SU-DHL-6 (cell line): ENCODE measurements around the gene TTC23.

ENCODE experiments used
- H2AFZ ChIP-seq: fragments of 200-600 bp; sonication (generic); 2 replicates; pipeline ENCODE4 v1.6.1; 2014; ENCODE audit warnings: low read depth, mild to moderate bottlenecking, moderate library complexity, mixed read lengths, antibody characterized with exemption, low read length; ENCODE audit not compliant: severe bottlenecking
- H3F3A ChIP-seq: fragments of 200-600 bp; shearing (Covaris generic); 2 replicates; pipeline ENCODE4 v1.6.0; 2016; ENCODE audit warnings: antibody characterized with exemption, mild to moderate bottlenecking; ENCODE audit not compliant: insufficient read depth
- H3K27ac ChIP-seq: fragments of 200-600 bp; sonication (generic); 2 replicates; pipeline ENCODE4 v1.5.1; 2016; ENCODE audit warnings: low read depth, mild to moderate bottlenecking, low read length, moderate library complexity, mixed read lengths
- H3K27me3 ChIP-seq: fragments of 200-600 bp; sonication (generic), shearing (Covaris generic); 2 replicates; pipeline ENCODE4 v1.6.0; 2014; ENCODE audit warnings: mild to moderate bottlenecking, low read length
- H3K36me3 ChIP-seq: fragments of 200-600 bp; sonication (generic); 2 replicates; pipeline ENCODE4 v1.6.1; 2014; ENCODE audit warnings: mild to moderate bottlenecking, low read length, mixed read lengths
- H3K4me2 ChIP-seq: fragments of 300-600, 200-600 bp; shearing (Covaris generic), sonication (generic); 2 replicates; pipeline ENCODE4 v1.6.0; 2014; ENCODE audit warnings: low read length, low read depth, mild to moderate bottlenecking; ENCODE audit not compliant: poor library complexity, severe bottlenecking
- H3K4me3 ChIP-seq: fragments of 200-600 bp; sonication (generic); 2 replicates; pipeline ENCODE4 v1.5.1; 2014; ENCODE audit warnings: antibody characterized with exemption, low read length, mild to moderate bottlenecking, mixed read lengths; ENCODE audit not compliant: insufficient read depth, poor library complexity, severe bottlenecking
- H3K79me2 ChIP-seq: fragments of 200-600 bp; sonication (generic); 2 replicates; pipeline ENCODE4 v1.6.1; 2014; ENCODE audit warnings: mild to moderate bottlenecking, low read length, moderate library complexity; ENCODE audit not compliant: insufficient read depth
- H3K9ac ChIP-seq: fragments of 200-600 bp; sonication (generic); 2 replicates; pipeline ENCODE4 v1.7.0; 2014; ENCODE audit warnings: mild to moderate bottlenecking, low read length
- H3K9me2 ChIP-seq: fragments of 200-600 bp; sonication (generic); replicated peaks from 2 replicates; pipeline ENCODE4 v1.6.1; 2014; ENCODE audit warnings: low read length; ENCODE audit not compliant: insufficient read depth
- H3K9me3 ChIP-seq: fragments of 200-600 bp; sonication (generic); 2 replicates; pipeline ENCODE4 v1.6.1; 2014; ENCODE audit warnings: low read length, mixed read lengths; ENCODE audit not compliant: insufficient read depth
- H4K20me1 ChIP-seq: fragments of 200-600 bp; sonication (generic); 2 replicates; pipeline ENCODE4 v1.6.1; 2014; ENCODE audit warnings: low read depth, mild to moderate bottlenecking, antibody characterized with exemption, low read length, moderate library complexity, mixed read lengths
- CTCF ChIP-seq: fragments of 200-600 bp; sonication (generic); IDR thresholded peaks from one replicate; pipeline ENCODE4 v1.5.1; 2017; ENCODE audit warnings: antibody characterized with exemption, mild to moderate bottlenecking, low read length, moderate library complexity; ENCODE audit not compliant: insufficient read depth, poor library complexity, severe bottlenecking
- EZH2phosphoT487 ChIP-seq: fragments of 200-600 bp; sonication (generic), shearing (Covaris generic); conservative IDR thresholded peaks from 2 replicates; pipeline ENCODE4 v1.6.1; 2018; ENCODE audit warnings: mild to moderate bottlenecking, antibody characterized with exemption, low read length, moderate library complexity, mixed read lengths

Gene TTC23

DNA sequence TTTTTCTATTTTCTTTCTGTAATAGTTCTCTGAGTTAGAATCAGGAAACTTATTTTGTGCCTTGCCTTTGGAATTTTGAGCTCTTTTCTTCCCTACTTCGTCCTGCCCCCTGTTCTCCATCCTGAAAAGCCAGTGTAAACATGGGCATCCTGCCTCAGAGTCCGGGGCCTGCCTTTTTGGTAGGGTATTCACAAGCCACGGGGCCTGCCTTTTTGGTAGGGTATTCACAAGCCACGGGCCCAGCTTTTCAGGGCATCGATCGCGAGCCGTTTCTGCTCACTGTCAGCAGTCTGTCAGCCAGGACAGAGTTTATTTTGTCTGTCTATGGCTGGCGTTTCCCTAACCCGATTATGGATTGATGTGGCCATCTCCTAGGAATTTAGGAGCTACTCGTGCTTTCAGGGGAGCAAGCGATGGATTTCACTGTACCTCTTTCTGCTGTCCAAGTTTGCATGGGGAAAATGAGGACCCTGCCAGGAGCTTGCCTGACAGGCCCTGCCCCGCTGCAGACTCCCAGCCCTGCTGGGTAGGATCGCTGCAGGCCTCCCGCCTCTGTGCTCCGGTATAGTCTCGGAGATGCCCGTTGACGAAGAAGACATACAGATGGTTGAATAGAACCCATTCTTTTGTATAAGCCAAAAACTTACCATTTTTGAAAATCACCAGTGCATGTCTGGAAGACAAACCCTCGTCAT is 131.7 kb downstream of the TTC23 start:
- no peak overlapping the region for H3K9ac ChIP-seq
- H3K27me3 ChIP-seq = no peaks in the 10 kb centered on the region
- TF ChIP-seq CTCF (no peak), EZH2phosphoT487 (no peak)
- H3K4me3 ChIP-seq = no peak overlapping the region
- no peaks in the 10 kb centered on the region for H3K36me3 ChIP-seq
- H3K27ac ChIP-seq = no peak overlapping the region
- H3K4me2 ChIP-seq = no peak overlapping the region
- H2AFZ ChIP-seq = no peak overlapping the region
- no peaks in the 10 kb centered on the region for H3K9me3 ChIP-seq
- no peaks in the 10 kb centered on the region for H4K20me1 ChIP-seq
- H3K79me2 ChIP-seq = no peaks in the 10 kb centered on the region
- no peaks in the 10 kb centered on the region for H3F3A ChIP-seq
- no peaks in the 10 kb centered on the region for H3K9me2 ChIP-seq

GRCh38 chr15:99117111-99117510 is 132.3 kb downstream of the TTC23 start:
- Histone ChIP-seq H3K79me2 (no peaks in the 10 kb centered on the region), H3K4me3 (no peak overlapping the region), H4K20me1 (no peaks in the 10 kb centered on the region), H3F3A (no peaks in the 10 kb centered on the region), H3K9me2 (no peaks in the 10 kb centered on the region), H3K27me3 (no peaks in the 10 kb centered on the region), H3K27ac (no peak overlapping the region), H3K9me3 (no peaks in the 10 kb centered on the region), H3K4me2 (no peak overlapping the region), H3K36me3 (no peaks in the 10 kb centered on the region), H2AFZ (no peak overlapping the region), H3K9ac (no peak overlapping the region)
- no peak for TF ChIP-seq EZH2phosphoT487
- no peak for TF ChIP-seq CTCF

- no peaks in the 10 kb centered on the region for H3F3A ChIP-seq
- H3K9me2 ChIP-seq = no peaks in the 10 kb centered on the region
- H4K20me1 ChIP-seq = no peaks in the 10 kb centered on the region
- H3K4me2 ChIP-seq = no peak overlapping the region
- H3K4me3 ChIP-seq = no peak overlapping the region
- H3K9ac ChIP-seq = no peak overlapping the region
- no peaks in the 10 kb centered on the region for H3K9me3 ChIP-seq
- no peaks in the 10 kb centered on the region for H3K79me2 ChIP-seq
- H2AFZ ChIP-seq = no peak overlapping the region
- H3K27ac ChIP-seq = no peak overlapping the region
- TF ChIP-seq CTCF = no peak
- TF ChIP-seq EZH2phosphoT487 = no peak
- H3K36me3 ChIP-seq = no peaks in the 10 kb centered on the region
- no peaks in the 10 kb centered on the region for H3K27me3 ChIP-seq
These were observed 133.8 kb downstream of the TTC23 start for GRCh38 chr15:99115300-99116215.
